B cell (primary cell): Measurements from ENCODE around the gene ADAR. TPM values are rescaled to one million over a fixed set of nuclear protein-coding genes. Genes with fewer than 3 reads are reported as not detected.

Source experiments
- ATAC-seq: fragments of 200-7000 bp; cut with Tn5 transposase; one replicate; pipeline ENCODE4 v1.10.0; 2021; ENCODE audit warnings: low read depth, mild to moderate bottlenecking, moderate number of reproducible peaks, moderate library complexity
- CTCF ChIA-PET: fragments of 350-600 bp; sonication (Branson Sonifier 250); formaldehyde crosslinking; loops from one replicate; lab custom pipeline; 2021; ENCODE audit warnings: antibody characterized with exemption, inconsistent platforms; lab: Charles Lee
- POLR2A ChIA-PET: fragments of 350-600 bp; sonication (Branson Sonifier 250); formaldehyde crosslinking; loops from one replicate; lab custom pipeline; 2021; ENCODE audit warnings: antibody characterized with exemption; lab: Charles Lee
- DNase-seq: peaks from one replicate; pipeline ENCODE4 v3.0.0; 2013
- H2AFZ ChIP-seq: 2 replicates; pipeline ENCODE4 v1.6.1; 2012; ENCODE audit warnings: mild to moderate bottlenecking, low read depth, low read length; ENCODE audit not compliant: insufficient read depth, poor library complexity, severe bottlenecking
- H3K27ac ChIP-seq, 2 donors: 1 replicate in 1 of 2; 2 replicates in 1 of 2; pipeline ENCODE4 v1.5.1; 2012 to 2013; ENCODE audit warnings: low read length in 2 of 2, mild to moderate bottlenecking in 2 of 2, moderate library complexity in 1 of 2
- H3K27me3 ChIP-seq, 4 experiments: fragments of 200-600 bp in 1 of 4; sonication (generic) in 1 of 4; replicated peaks in 1 of 4; 1 replicate in 2 of 4; 2 replicates in 2 of 4; pipeline versions ENCODE4 v1.6.1 to v1.7.0; 2013 to 2016; ENCODE audit warnings: low read length in 3 of 4, mild to moderate bottlenecking in 2 of 4, mixed read lengths in 1 of 4, moderate library complexity in 1 of 4; ENCODE audit not compliant: insufficient read depth in 4 of 4, control insufficient read depth in 3 of 4; ENCODE audit errors: control extremely low read depth in 1 of 4
- H3K36me3 ChIP-seq, 2 experiments: replicated peaks in 1 of 2; 1 replicate in 1 of 2; 2 replicates in 1 of 2; pipeline versions ENCODE4 v1.6.1 to v1.7.1; 2013; ENCODE audit warnings: low read length in 1 of 2; ENCODE audit not compliant: insufficient read depth in 2 of 2, control insufficient read depth in 1 of 2; ENCODE audit errors: control extremely low read depth in 1 of 2, extremely low read depth in 1 of 2
- H3K4me1 ChIP-seq, 2 donors: fragments of 200-600 bp in 1 of 2; sonication (generic) in 1 of 2; 1 replicate in 1 of 2; 2 replicates in 1 of 2; pipeline versions ENCODE4 v1.5.1 to v1.6.1; 2013 to 2017; ENCODE audit warnings: low read length in 2 of 2; ENCODE audit not compliant: control insufficient read depth in 2 of 2, insufficient read depth in 2 of 2
- H3K4me2 ChIP-seq: replicated peaks from 2 replicates; pipeline ENCODE3; 2012; ENCODE audit warnings: mild to moderate bottlenecking, low read depth, low read length; ENCODE audit not compliant: poor library complexity, severe bottlenecking
- H3K4me3 ChIP-seq, 5 experiments: fragments of 200-600 bp in 1 of 5; sonication (generic) in 1 of 5; 1 replicate in 3 of 5; 2 replicates in 2 of 5; pipeline versions ENCODE4 v1.5.1 to v1.7.0; 2011 to 2016; ENCODE audit warnings: low read length in 4 of 5, mild to moderate bottlenecking in 4 of 5, low read depth in 2 of 5, control low read depth in 1 of 5, moderate library complexity in 1 of 5; ENCODE audit not compliant: insufficient read depth in 1 of 5; ENCODE audit errors: control extremely low read depth in 1 of 5, extremely low read depth in 1 of 5
- H3K79me2 ChIP-seq: fragments of 200-600 bp; sonication (generic); one replicate; pipeline ENCODE4 v1.6.0; 2016; ENCODE audit warnings: low read length; ENCODE audit not compliant: control insufficient read depth, insufficient read depth
- H3K9ac ChIP-seq: fragments of 200-600 bp; sonication (generic); 2 replicates; pipeline ENCODE4 v1.6.1; 2017; ENCODE audit warnings: mild to moderate bottlenecking, low read length, moderate library complexity
- H3K9me3 ChIP-seq, 3 donors: one replicate each; pipeline versions ENCODE4 v1.6.1 to v1.7.1; 2013; ENCODE audit warnings: low read length in 2 of 3; ENCODE audit not compliant: control insufficient read depth in 2 of 3, insufficient read depth in 1 of 3; ENCODE audit errors: control extremely low read depth in 1 of 3
- H4K20me1 ChIP-seq: 2 replicates; pipeline ENCODE4 v1.6.0; 2012; ENCODE audit warnings: mild to moderate bottlenecking, low read length; ENCODE audit not compliant: insufficient read depth, control insufficient read depth, poor library complexity, severe bottlenecking
- H3K27ac Mint-ChIP-seq: one replicate; pipeline ENCODE4 v1.8.0; 2021; ENCODE audit warnings: mixed read lengths
- H3K27me3 Mint-ChIP-seq: one replicate; pipeline ENCODE4 v1.8.0; 2021; ENCODE audit warnings: mixed read lengths
- H3K4me1 Mint-ChIP-seq: one replicate; pipeline ENCODE4 v1.8.0; 2021; ENCODE audit warnings: mixed read lengths
- H3K4me3 Mint-ChIP-seq: one replicate; pipeline ENCODE4 v1.8.0; 2021; ENCODE audit warnings: mixed read lengths
- H3K9me3 Mint-ChIP-seq: one replicate; pipeline ENCODE4 v1.8.0; 2022; ENCODE audit warnings: mixed read lengths; ENCODE audit not compliant: insufficient read depth
- EZH2 ChIP-seq: IDR thresholded peaks from 2 replicates; pipeline ENCODE4 v1.6.1; 2012; ENCODE audit warnings: borderline replicate concordance, low read depth, mild to moderate bottlenecking, moderate library complexity, low read length; ENCODE audit not compliant: insufficient read depth, poor library complexity, severe bottlenecking
- WGBS: methylation state at CpG from one replicate; pipeline ENCODE4 v1.1.5; 2013; ENCODE audit warnings: missing lambda C conversion rate; ENCODE audit not compliant: insufficient coverage; 5-methylcytosine and 5-hydroxymethylcytosine counted together
- intact Hi-C: fragments of 100-400 bp; cut with micrococcal nuclease; formaldehyde crosslinking; loops from one replicate; pipeline ENCODE4 v1.10.0; 2022
- polyA plus RNA-seq: library from polyadenylated mRNA; depleted of rRNA; stranded (reverse); fragments of >200 nt; gene quantifications from 2 replicates; pipeline ENCODE4 v1.2.3, GENCODE V29; 2012
- total RNA-seq, 2 donors: library from RNA; stranded (reverse); fragments of 120-200 nt in 1 of 2; gene quantifications; 1 replicate in 1 of 2; 2 replicates in 1 of 2; pipeline versions ENCODE4 v1.2.3 to v1.2.4, GENCODE V29; 2013 to 2022
- TF ChIP-seq, protein P1 (sequence below): fragments of 200-600 bp; IDR thresholded peaks from one replicate; pipeline ENCODE4 v1.8.0; 2022; ENCODE audit warnings: antibody characterized with exemption, mild to moderate bottlenecking

Gene ADAR
- total and polyA plus RNA-seq, 2 donors (not counting 1 experiment from before 2014, with no cell fraction given): 64.9 to 241 TPM

DNA sequence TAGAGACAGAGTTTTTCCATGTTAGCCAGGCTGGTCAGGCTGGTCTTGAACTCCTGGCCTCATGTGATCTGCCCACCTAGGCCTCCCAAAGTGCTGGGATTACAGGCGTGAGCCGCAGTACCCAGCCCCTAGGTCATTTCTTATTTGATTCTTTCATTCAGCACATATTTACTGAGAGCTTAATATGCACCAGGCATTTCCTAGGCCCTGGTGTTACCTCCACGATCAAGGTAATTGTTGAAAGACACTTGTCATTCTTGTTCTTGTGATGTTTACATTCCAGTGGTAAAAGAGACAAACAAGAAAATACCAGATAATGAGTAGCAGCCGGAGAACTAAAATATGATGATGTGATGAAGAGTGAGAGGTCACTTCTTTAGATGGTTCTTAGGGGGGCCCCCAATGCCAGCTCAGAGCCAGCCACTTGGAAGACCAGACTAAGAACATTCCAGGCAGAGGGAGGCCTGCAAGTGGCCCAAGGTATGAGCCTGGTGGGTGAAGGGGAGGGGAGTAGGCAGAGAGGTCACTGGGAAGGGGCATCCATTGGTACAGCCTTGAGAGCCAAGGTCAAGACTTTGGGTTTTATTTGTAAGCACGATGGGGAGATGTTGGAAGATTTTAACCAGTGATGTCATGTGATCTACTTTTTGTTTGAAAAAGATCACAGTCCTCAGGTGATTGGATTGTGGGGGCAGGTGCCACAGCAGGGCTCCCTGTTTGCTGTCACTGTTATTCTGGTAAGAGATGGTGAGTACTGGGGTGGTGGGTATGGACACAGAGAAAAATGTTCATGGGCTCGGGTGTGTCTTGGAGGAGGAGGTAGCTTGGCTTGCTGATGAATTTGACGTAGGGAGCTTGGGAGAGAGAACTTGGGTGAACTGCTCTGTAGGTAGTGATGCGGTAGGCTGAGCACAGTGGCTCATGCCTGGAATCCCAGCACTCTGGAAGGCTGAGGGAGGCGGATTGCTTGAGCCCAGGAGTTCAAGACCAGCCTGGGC lies 68.2 kb downstream of the ADAR start:
- WGBS: 96% methylated on average over 4 of the region's 9 CpGs
- POLR2A ChIA-PET: no interaction called here
- no peaks in the 10 kb centered on the region for H3K79me2 ChIP-seq
- peaks cover 0 to 9% (median 0%) of the 10 kb centered on the region in 4 experiments for H3K27me3 ChIP-seq
- H3K4me3 ChIP-seq: no peak overlapping the region
- H3K4me1 ChIP-seq: no peaks in the 10 kb centered on the region
- no peaks in the 10 kb centered on the region for H4K20me1 ChIP-seq
- Mint-ChIP-seq H3K27me3 (peaks cover 36% of the 10 kb centered on the region), H3K4me1 (no peaks in the 10 kb centered on the region), H3K9me3 (peaks cover 4% of the 10 kb centered on the region), H3K27ac (no peak overlapping the region), H3K4me3 (no peak overlapping the region)
- no peak overlapping the region for H3K27ac ChIP-seq
- CTCF ChIA-PET: interaction anchor here (0.8 to 2.6 kb wide), 2 partner anchors 59 to 80 kb away, joined by 3 to 14 read pairs; no protein-coding TSS in a partner anchor
- no peak for DNase-seq
- H3K36me3 ChIP-seq: no peaks in the 10 kb centered on the region
- ATAC-seq: no peak
- H3K4me2 ChIP-seq: no peak overlapping the region
- no peak for TF ChIP-seq EZH2
- TF ChIP-seq, protein P1, sequence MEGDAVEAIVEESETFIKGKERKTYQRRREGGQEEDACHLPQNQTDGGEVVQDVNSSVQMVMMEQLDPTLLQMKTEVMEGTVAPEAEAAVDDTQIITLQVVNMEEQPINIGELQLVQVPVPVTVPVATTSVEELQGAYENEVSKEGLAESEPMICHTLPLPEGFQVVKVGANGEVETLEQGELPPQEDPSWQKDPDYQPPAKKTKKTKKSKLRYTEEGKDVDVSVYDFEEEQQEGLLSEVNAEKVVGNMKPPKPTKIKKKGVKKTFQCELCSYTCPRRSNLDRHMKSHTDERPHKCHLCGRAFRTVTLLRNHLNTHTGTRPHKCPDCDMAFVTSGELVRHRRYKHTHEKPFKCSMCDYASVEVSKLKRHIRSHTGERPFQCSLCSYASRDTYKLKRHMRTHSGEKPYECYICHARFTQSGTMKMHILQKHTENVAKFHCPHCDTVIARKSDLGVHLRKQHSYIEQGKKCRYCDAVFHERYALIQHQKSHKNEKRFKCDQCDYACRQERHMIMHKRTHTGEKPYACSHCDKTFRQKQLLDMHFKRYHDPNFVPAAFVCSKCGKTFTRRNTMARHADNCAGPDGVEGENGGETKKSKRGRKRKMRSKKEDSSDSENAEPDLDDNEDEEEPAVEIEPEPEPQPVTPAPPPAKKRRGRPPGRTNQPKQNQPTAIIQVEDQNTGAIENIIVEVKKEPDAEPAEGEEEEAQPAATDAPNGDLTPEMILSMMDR: no peak
- intact Hi-C loops: no loop called here
- H3K9me3 ChIP-seq: peaks cover 0 to 7% (median 0%) of the 10 kb centered on the region in 3 donors
- H2AFZ ChIP-seq: no peak overlapping the region
- no peak overlapping the region for H3K9ac ChIP-seq

GRCh38 chr1:154536570-154536969 lies 71.4 kb downstream of the ADAR start:
- intact Hi-C loops: no loop called here
- no peaks in the 10 kb centered on the region for H3K36me3 ChIP-seq
- H4K20me1 ChIP-seq: no peaks in the 10 kb centered on the region
- H3K4me1 ChIP-seq: no peaks in the 10 kb centered on the region
- H3K79me2 ChIP-seq: no peaks in the 10 kb centered on the region
- H3K4me3 ChIP-seq: no peak overlapping the region
- Mint-ChIP-seq H3K4me3 (no peak overlapping the region), H3K9me3 (peaks cover 4% of the 10 kb centered on the region), H3K27ac (no peak overlapping the region), H3K4me1 (no peaks in the 10 kb centered on the region), H3K27me3 (peaks cover 33% of the 10 kb centered on the region)
- H2AFZ ChIP-seq: no peak overlapping the region
- 93% methylated on average over 3 of the region's 7 CpGs for WGBS
- H3K27ac ChIP-seq: no peak overlapping the region
- no peak for TF ChIP-seq EZH2
- TF ChIP-seq, protein P1: no peak
- DNase-seq (no peak), ATAC-seq (no peak)
- H3K9me3 ChIP-seq: peaks cover 0 to 11% (median 0%) of the 10 kb centered on the region in 3 donors
- ChIA-PET POLR2A (no interaction called here), CTCF (interaction anchor here (0.6 kb wide), 1 partner anchor 70 kb away, joined by 3 read pairs; no protein-coding TSS in a partner anchor)
- no peak overlapping the region for H3K4me2 ChIP-seq
- peaks cover 0 to 6% (median 0%) of the 10 kb centered on the region in 4 experiments for H3K27me3 ChIP-seq
- no peak overlapping the region for H3K9ac ChIP-seq
